Right lobe of liver (tissue), 6 donors: Measurements from ENCODE around the gene MYLK. TPM values are rescaled to one million over a fixed set of nuclear protein-coding genes. Genes with fewer than 3 reads are reported as not detected.

Source experiments
- ATAC-seq, 4 donors: fragments of 200-7000 bp; cut with Tn5 transposase; one replicate each; pipeline ENCODE4 v1.9.1; 2020; ENCODE audit warnings: mild to moderate bottlenecking in 4 of 4, moderate library complexity in 4 of 4
- DNase-seq, 3 donors: peaks; one replicate each; pipeline ENCODE4 v3.0.0-alpha.2; 2020
- H3K27ac ChIP-seq, 3 donors: fragments of 200-600 bp; one replicate each; pipeline ENCODE4 v1.8.0; 2022
- H3K27me3 ChIP-seq, 2 donors: fragments of 200-600 bp; one replicate each; pipeline ENCODE4 v1.8.0; 2022
- H3K36me3 ChIP-seq, 4 donors: fragments of 200-600 bp; sonication (generic) in 1 of 4; one replicate each; pipeline versions ENCODE4 v1.5.1 to v1.8.0; 2017 to 2022; ENCODE audit warnings: control low read depth in 1 of 4
- H3K4me1 ChIP-seq, 4 donors: fragments of 200-600 bp; sonication (generic) in 1 of 4; one replicate each; pipeline versions ENCODE4 v1.5.1 to v1.8.0; 2017 to 2022; ENCODE audit warnings: control low read depth in 1 of 4
- H3K4me3 ChIP-seq, 3 donors: fragments of 200-600 bp; one replicate each; pipeline ENCODE4 v1.8.0; 2022
- H3K9me3 ChIP-seq, 4 donors: fragments of 200-600 bp; sonication (generic) in 1 of 4; one replicate each; pipeline versions ENCODE4 v1.5.1 to v1.8.0; 2017 to 2022; ENCODE audit warnings: control low read depth in 1 of 4
- CTCF ChIP-seq, 4 donors: fragments of 200-600 bp in 3 of 4; fragments of 450-650 bp in 1 of 4; IDR thresholded peaks; one replicate each; pipeline versions ENCODE4 v1.5.1 to v1.8.0; 2016 to 2022; ENCODE audit warnings: antibody characterized with exemption in 4 of 4, mild to moderate bottlenecking in 2 of 4
- POLR2A ChIP-seq: fragments of 450-650 bp; IDR thresholded peaks from one replicate; pipeline ENCODE4 v1.6.1; 2017; ENCODE audit warnings: antibody characterized with exemption, mild to moderate bottlenecking
- WGBS: methylation state at CpG from one replicate; pipeline ENCODE4 v1.1.6; 2018; ENCODE audit warnings: low coverage, low lambda C conversion rate; ENCODE audit not compliant: insufficient coverage; ENCODE audit errors: missing lambda C conversion rate; 5-methylcytosine and 5-hydroxymethylcytosine counted together
- intact Hi-C, 2 donors: fragments of 100-400 bp; cut with DNase I; formaldehyde crosslinking; loops; one replicate each; pipeline versions ENCODE4 v1.11.2 to v1.14.1; 2022
- total RNA-seq, 6 experiments: library from RNA; depleted of rRNA in 2 of 6; stranded (reverse); fragments of >200 nt in 2 of 6; fragmentation: NEBNext Ultra II Directional in 3 of 6; extraction: Animal tissue kit (Norgen Biotek cat#: 25700) in 3 of 6; gene quantifications; one replicate each; pipeline versions ENCODE4 v1.1.0 to v1.2.4, GENCODE V29; 2016 to 2023
- donor health status: DM: no; HTN: yes; CAD: no.
- donor health status: DM: no; HTN: no; CAD: no.
- donor health status: DM: no; HTN: no; CAD: no.
- donor health status: DM: no; HTN: yes; CAD: no.
- donor health status: DM: no; HTN: yes; CAD: no.

The MYLK gene
- total RNA-seq, 6 experiments from 2014 or later, result 61.1 to 146 (median 97.8) TPM

DNA sequence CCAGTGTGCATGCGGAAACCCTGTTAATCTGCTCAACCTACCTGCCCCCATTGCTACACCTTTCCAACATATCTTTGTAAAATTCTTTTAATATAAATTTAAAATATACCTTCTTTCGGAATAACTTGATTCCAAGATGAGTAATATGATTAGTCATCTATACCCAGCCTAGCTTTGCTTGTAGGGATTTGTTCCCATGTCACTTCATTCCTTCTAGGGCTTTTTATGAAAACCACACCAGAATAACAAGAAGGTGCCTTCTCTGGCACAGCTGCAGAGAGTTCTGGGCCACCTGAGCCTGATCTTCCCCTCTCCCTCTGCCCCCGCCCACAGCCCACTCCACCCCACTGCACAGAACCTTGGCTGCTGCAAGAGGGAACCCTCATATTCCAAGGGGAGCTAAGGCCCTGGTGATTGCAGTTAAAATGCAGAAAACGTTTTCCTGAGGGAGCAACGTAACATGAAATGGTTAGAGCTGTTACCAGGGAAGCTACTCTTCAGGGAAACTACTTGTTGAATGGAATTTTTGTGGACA is 260.7 kb downstream of the MYLK start:
- Histone ChIP-seq H3K4me3 (no peak overlapping the region), H3K4me1 (peaks cover 0 to 3% (median 0%) of the 10 kb centered on the region in 4 donors), H3K36me3 (peaks cover 0 to 31% (median 8%) of the 10 kb centered on the region in 4 donors), H3K27ac (no peak overlapping the region), H3K27me3 (no peaks in the 10 kb centered on the region), H3K9me3 (no peaks in the 10 kb centered on the region)
- intact Hi-C loops, result no loop called here
- no peak for TF ChIP-seq CTCF (IDR thresholded peaks at IDR 0.05)
- TF ChIP-seq POLR2A, result no peak
- ATAC-seq (no peak), DNase-seq (no peak)
- 91% methylated on average over 5 of the region's 5 CpGs for WGBS

GRCh38 chr3:123622766-123623165 is 261.4 kb downstream of the MYLK start:
- H3K36me3 ChIP-seq, result peaks cover 0 to 38% (median 8%) of the 10 kb centered on the region in 4 donors
- H3K4me1 ChIP-seq, result peaks cover 0 to 3% (median 1%) of the 10 kb centered on the region in 4 donors
- no peak for ATAC-seq
- H3K27ac ChIP-seq, result no peak overlapping the region
- H3K9me3 ChIP-seq, result no peaks in the 10 kb centered on the region
- intact Hi-C loops, result no loop called here
- no peak overlapping the region for H3K4me3 ChIP-seq
- DNase-seq, result no peak
- no peak for TF ChIP-seq CTCF (IDR thresholded peaks at IDR 0.05)
- no peak for TF ChIP-seq POLR2A
- no peaks in the 10 kb centered on the region for H3K27me3 ChIP-seq
- WGBS, result 68% methylated on average over 2 of the region's 2 CpGs

DNA sequence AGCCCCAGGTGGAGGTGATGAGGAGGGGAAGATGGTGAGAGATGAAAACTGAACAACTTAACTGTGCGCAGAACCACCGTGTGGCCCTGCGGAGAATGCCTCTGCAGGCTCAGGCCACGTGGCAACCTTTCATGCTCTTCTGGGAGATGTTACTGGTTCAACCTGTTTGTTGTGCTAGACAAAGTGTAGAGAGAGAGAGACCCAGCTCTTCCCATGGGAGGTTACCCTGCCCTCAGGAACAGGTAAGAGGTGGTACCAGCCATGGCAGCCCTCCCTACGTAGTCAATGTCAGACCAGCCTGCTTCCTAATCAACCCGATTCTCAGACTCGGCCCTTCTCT is 262.3 kb downstream of the MYLK start:
- Histone ChIP-seq H3K9me3 (no peaks in the 10 kb centered on the region), H3K36me3 (peaks cover 0 to 34% (median 5%) of the 10 kb centered on the region in 4 donors), H3K4me1 (peaks cover 0 to 3% (median 1%) of the 10 kb centered on the region in 4 donors), H3K27ac (no peak overlapping the region), H3K27me3 (no peaks in the 10 kb centered on the region), H3K4me3 (no peak overlapping the region)
- no CpG with 5 or more reads among the region's 7 CpGs for WGBS
- DNase-seq (no peak), ATAC-seq (no peak)
- TF ChIP-seq POLR2A, result no peak
- intact Hi-C loops, result no loop called here

GRCh38 chr3:123621186-123621849 is 262.8 kb downstream of the MYLK start:
- DNase-seq (no peak), ATAC-seq (no peak)
- TF ChIP-seq POLR2A, result no peak
- no peak for TF ChIP-seq CTCF (IDR thresholded peaks at IDR 0.05)
- intact Hi-C loops, result no loop called here
- Histone ChIP-seq H3K4me1 (peaks cover 0 to 3% (median 1%) of the 10 kb centered on the region in 4 donors), H3K9me3 (no peaks in the 10 kb centered on the region), H3K36me3 (peaks cover 0 to 29% (median 4%) of the 10 kb centered on the region in 4 donors), H3K27me3 (no peaks in the 10 kb centered on the region), H3K4me3 (no peak overlapping the region), H3K27ac (no peak overlapping the region)
- 76% methylated on average over 5 of the region's 7 CpGs for WGBS

DNA sequence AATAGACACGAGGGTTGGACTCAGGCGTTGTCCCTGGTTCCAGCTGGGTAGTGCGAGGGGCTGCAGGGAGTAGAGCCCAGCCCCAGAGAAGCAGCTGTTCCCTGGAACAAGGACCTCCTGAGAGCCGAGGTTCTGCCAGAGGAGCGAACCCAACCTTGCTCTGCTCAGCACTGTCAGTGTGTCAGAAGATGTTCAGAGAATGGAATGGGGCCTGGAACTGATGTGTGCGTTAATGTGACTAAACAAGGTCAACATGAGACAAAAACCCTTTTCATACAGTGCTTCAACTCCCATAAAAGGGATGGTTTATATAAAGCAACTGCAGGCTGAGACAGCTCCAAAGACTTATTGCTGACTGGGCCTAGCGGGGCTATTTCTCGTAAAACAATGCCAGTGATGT is 263.8 kb downstream of the MYLK start:
- intact Hi-C loops, result no loop called here
- H3K36me3 ChIP-seq, result peaks cover 0 to 27% (median 4%) of the 10 kb centered on the region in 4 donors
- no peaks in the 10 kb centered on the region for H3K27me3 ChIP-seq
- DNase-seq, result no peak
- no peak overlapping the region for H3K4me3 ChIP-seq
- TF ChIP-seq POLR2A (no peak), CTCF (IDR thresholded peaks at IDR 0.05) (no peak)
- no peaks in the 10 kb centered on the region for H3K9me3 ChIP-seq
- peak overlapping the region in 1 of 3 donors; percentile 3 for H3K27ac ChIP-seq
- WGBS, result 80% methylated on average over 3 of the region's 8 CpGs
- H3K4me1 ChIP-seq, result peaks cover 0 to 3% (median 1%) of the 10 kb centered on the region in 4 donors
- ATAC-seq, result peak in 2 of 4 donors; percentile 15 to 34
